A549 (cell line): Measurements from ENCODE around the gene RAB11B.

Experiments
- BCL3 ChIP-seq: fragments of >200 bp; sonication (Bioruptor Twin); formaldehyde crosslinking; IDR thresholded peaks from 3 replicates; pipeline ENCODE4 v1.6.1; 2016
- BHLHE40 ChIP-seq: IDR thresholded peaks from 2 replicates; pipeline ENCODE4 v1.6.1; 2012; ENCODE audit warnings: low read depth, low read length, inconsistent platforms
- CHD2 ChIP-seq: fragments of 150-350 bp; IDR thresholded peaks from 2 replicates; pipeline ENCODE4 v1.6.1; 2014; ENCODE audit warnings: low read length; ENCODE audit not compliant: partially characterized antibody
- CTCF ChIP-seq: fragments of >200 bp; sonication (Bioruptor Twin); formaldehyde crosslinking; IDR thresholded peaks from 3 replicates; pipeline ENCODE4 v1.5.1; 2016
- JUN ChIP-seq, 2 experiments: fragments of >200 bp; sonication (Bioruptor Twin); formaldehyde crosslinking; IDR thresholded peaks; 2 replicates in 1 of 2; 3 replicates in 1 of 2; pipeline ENCODE4 v1.6.1; 2016 to 2017
- MYC ChIP-seq: IDR thresholded peaks from 2 replicates; pipeline ENCODE4 v1.6.1; 2012; ENCODE audit warnings: mild to moderate bottlenecking, inconsistent platforms, low read length, improper control_type of control experiment, borderline replicate concordance
- POLR2A ChIP-seq: IDR thresholded peaks from 2 replicates; pipeline ENCODE4 v1.6.1; 2012; ENCODE audit warnings: mild to moderate bottlenecking, low read length
- RAD21 ChIP-seq, 2 experiments: fragments of >200 bp in 1 of 2; sonication (Bioruptor Twin) in 1 of 2; formaldehyde crosslinking in 1 of 2; IDR thresholded peaks in 1 of 2; conservative IDR thresholded peaks in 1 of 2; 2 replicates in 1 of 2; 3 replicates in 1 of 2; pipeline ENCODE4 v1.6.1; 2012 to 2018; ENCODE audit warnings: inconsistent platforms in 1 of 2
- RFX5 ChIP-seq: fragments of 450-650 bp; IDR thresholded peaks from 2 replicates; pipeline ENCODE4 v1.7.1; 2014; ENCODE audit warnings: antibody characterized with exemption, mild to moderate bottlenecking, moderate library complexity
- RNF2 ChIP-seq: fragments of 200-600 bp; sonication (generic); IDR thresholded peaks from 2 replicates; pipeline ENCODE4 v1.6.1; 2016; ENCODE audit warnings: low read depth, mild to moderate bottlenecking, antibody characterized with exemption, moderate library complexity, borderline replicate concordance
- SMC3 ChIP-seq: fragments of >200 bp; sonication (Bioruptor Twin); formaldehyde crosslinking; IDR thresholded peaks from 3 replicates; pipeline ENCODE4 v1.6.1; 2018; ENCODE audit warnings: inconsistent platforms
- USF2 ChIP-seq: fragments of 450-650 bp; IDR thresholded peaks from 2 replicates; pipeline ENCODE4 v1.6.1; 2014; ENCODE audit warnings: antibody characterized with exemption
- ZFP36 ChIP-seq: fragments of 450-650 bp; IDR thresholded peaks from 2 replicates; pipeline ENCODE4 v1.6.1; 2014; ENCODE audit warnings: borderline replicate concordance; ENCODE audit not compliant: partially characterized antibody
- TF ChIP-seq, protein P1 (sequence below): fragments of 200-600 bp; sonication (generic); IDR thresholded peaks from 2 replicates; pipeline ENCODE4 v1.6.1; 2016; ENCODE audit warnings: antibody characterized with exemption, mild to moderate bottlenecking, moderate library complexity

DNA sequence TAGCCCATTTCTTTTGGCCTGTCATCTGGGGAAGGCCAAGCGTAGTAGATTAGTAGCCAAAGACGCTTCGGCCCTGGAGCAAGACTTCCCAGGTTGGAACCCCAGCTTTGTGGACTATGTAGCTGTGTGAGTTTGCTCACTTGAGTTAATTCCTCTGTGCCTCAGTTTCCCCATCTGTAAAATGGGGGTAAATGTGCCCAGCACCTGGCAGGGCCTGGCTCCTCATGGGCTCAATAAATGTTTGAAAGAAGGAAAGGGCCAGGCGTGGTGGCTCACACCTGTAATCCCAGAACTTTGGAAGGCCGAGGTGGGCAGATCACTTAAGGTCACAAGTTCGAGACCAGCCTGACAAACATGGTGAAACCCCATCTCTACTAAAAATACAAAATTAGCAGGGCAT is 39.7 kb downstream of the RAB11B start:
- TF ChIP-seq CTCF, result no peak
- TF ChIP-seq CHD2, result no peak
- no peak for TF ChIP-seq RAD21 (conservative IDR thresholded peaks at IDR 0.05 in 1 of 2, IDR thresholded peaks at IDR 0.05 in 1 of 2)
- no peak for TF ChIP-seq RFX5
- no peak for TF ChIP-seq POLR2A
- no peak for TF ChIP-seq USF2
- no peak for TF ChIP-seq SMC3
- no peak for TF ChIP-seq BCL3
- TF ChIP-seq MYC, result no peak
- no peak for TF ChIP-seq RNF2
- TF ChIP-seq JUN (IDR thresholded peaks at IDR 0.05), result no peak
- TF ChIP-seq BHLHE40, result no peak
- TF ChIP-seq ZFP36, result no peak
- TF ChIP-seq, protein P1, sequence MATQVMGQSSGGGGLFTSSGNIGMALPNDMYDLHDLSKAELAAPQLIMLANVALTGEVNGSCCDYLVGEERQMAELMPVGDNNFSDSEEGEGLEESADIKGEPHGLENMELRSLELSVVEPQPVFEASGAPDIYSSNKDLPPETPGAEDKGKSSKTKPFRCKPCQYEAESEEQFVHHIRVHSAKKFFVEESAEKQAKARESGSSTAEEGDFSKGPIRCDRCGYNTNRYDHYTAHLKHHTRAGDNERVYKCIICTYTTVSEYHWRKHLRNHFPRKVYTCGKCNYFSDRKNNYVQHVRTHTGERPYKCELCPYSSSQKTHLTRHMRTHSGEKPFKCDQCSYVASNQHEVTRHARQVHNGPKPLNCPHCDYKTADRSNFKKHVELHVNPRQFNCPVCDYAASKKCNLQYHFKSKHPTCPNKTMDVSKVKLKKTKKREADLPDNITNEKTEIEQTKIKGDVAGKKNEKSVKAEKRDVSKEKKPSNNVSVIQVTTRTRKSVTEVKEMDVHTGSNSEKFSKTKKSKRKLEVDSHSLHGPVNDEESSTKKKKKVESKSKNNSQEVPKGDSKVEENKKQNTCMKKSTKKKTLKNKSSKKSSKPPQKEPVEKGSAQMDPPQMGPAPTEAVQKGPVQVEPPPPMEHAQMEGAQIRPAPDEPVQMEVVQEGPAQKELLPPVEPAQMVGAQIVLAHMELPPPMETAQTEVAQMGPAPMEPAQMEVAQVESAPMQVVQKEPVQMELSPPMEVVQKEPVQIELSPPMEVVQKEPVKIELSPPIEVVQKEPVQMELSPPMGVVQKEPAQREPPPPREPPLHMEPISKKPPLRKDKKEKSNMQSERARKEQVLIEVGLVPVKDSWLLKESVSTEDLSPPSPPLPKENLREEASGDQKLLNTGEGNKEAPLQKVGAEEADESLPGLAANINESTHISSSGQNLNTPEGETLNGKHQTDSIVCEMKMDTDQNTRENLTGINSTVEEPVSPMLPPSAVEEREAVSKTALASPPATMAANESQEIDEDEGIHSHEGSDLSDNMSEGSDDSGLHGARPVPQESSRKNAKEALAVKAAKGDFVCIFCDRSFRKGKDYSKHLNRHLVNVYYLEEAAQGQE, result no peak
